Measurements from ENCODE around the gene FAM117B. TPM values are rescaled to one million over a fixed set of nuclear protein-coding genes. Genes with fewer than 3 reads are reported as not detected.
"Not testable (repeated sequence)": the region's sequence is repeated elsewhere in the genome, so short reads cannot be mapped to it uniquely, and the experiment has no call there.

FAM117B gene
- total RNA-seq, 8 experiments from 2014 or later: 1.7 to 22.0 (median 14.2) TPM

DNA sequence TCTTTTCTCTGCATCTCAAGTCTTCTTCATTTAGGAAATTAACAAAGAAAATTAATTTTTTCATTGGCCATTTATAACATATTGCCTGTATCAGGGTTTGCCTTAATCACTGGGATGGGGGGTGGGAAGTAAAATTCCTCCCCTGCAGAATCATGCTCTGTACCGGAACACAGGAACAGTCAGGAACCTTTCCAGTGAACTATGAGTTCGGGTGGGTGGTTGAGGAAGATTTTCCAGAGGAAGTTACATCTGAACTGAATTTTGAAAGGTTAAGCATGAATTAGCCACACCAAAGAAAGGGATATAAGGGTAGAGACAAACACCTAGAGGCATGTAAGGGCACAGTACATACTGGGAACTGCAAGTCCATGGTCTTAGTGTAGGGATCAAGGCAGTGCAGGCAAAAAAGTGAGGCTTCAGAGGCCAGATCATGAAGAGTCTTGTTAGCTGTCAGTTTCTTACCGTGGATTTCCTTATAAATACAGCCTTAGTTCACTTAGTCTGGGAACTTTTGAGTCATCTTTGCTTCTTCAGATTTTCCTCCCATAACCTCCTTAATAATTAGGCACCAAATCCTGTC, 55.6 kb downstream of the FAM117B start:
- 17 to 100% (median 83%) methylated on average over 1 to 3 of the region's 3 CpGs; no CpG with 5 or more reads in 3 of the 10 experiments for WGBS, 10 experiments

DNA sequence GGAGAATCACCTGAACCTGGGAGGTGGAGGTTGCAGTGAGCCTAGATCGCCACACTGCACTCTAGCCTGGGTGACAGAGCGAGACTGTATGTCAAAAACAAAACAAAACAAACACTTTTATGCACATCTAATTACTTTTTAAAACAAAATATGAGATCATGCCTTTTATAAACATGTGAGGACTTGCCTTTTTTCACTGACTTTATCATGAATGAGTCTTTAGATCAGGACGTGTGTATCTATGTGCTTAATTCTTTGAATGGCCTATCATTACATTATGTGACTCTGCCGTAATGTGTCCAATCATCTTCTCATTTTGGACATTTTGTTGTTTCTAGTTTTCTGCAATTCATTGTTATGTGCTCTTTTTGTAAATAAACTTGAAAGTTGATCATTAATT, 58.7 kb downstream of the FAM117B start:
- in situ Hi-C loops (cut with MboI; ENCODE audit: low pct_unique_long_range_greater_than_20kb in 2 of 9, low sequenced_read_pairs in 9 of 9, unreplicated experiment in 9 of 9): no loop called here
- WGBS, 10 experiments: 83 to 100% (median 100%) methylated on average over 2 to 4 of the region's 4 CpGs; no CpG with 5 or more reads in 1 of the 10 experiments
- ATAC-seq (replicated peaks in 6 of 8): no peak
- no peak overlapping the region for H3K27ac ChIP-seq
- H3K4me3 ChIP-seq: no peak overlapping the region
- H3K4me1 ChIP-seq (replicated peaks in 1 of 2): peaks cover 0 to 3% of the 10 kb centered on the region in 2 donors

More for the DNA sequence above, 55.6 kb downstream of the FAM117B start:
- ATAC-seq (replicated peaks in 6 of 8): peak in 1 of 8 experiments; percentile 36
- no peak overlapping the region for H3K27ac ChIP-seq
- in situ Hi-C loops (cut with MboI; ENCODE audit: low pct_unique_long_range_greater_than_20kb in 2 of 9, low sequenced_read_pairs in 9 of 9, unreplicated experiment in 9 of 9): no loop called here
- H3K4me3 ChIP-seq: no peak overlapping the region
- H3K4me1 ChIP-seq (replicated peaks in 1 of 2): peaks cover 0 to 3% of the 10 kb centered on the region in 2 donors

DNA sequence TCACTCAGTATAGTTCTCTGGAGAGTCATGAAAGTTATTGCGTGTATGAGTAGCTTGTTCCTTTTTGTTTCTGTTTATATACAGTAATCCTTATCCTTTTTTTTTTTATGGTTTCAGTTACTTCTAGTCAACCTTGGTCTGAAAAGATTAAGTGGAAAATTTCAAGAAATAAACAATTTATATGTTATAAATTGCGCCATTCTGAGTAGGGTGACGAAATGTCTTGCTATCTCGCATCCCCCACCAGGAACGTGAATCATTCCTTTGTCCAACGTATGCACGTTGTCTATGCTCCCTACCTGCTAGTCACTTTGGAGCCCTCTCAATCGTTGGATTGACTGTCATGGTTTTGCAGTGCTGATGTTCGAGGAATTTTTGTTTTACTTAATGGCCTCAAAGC, 60.4 kb downstream of the FAM117B start:
- H3K4me3 ChIP-seq: no peak overlapping the region
- no peak overlapping the region for H3K27ac ChIP-seq
- in situ Hi-C loops (cut with MboI; ENCODE audit: low pct_unique_long_range_greater_than_20kb in 2 of 9, low sequenced_read_pairs in 9 of 9, unreplicated experiment in 9 of 9): no loop called here
- WGBS, 10 experiments: 86 to 100% (median 94%) methylated on average over 2 to 9 of the region's 9 CpGs
- ATAC-seq (replicated peaks in 6 of 8): no peak
- peaks cover 0 to 3% of the 10 kb centered on the region in 2 donors for H3K4me1 ChIP-seq (replicated peaks in 1 of 2)

DNA sequence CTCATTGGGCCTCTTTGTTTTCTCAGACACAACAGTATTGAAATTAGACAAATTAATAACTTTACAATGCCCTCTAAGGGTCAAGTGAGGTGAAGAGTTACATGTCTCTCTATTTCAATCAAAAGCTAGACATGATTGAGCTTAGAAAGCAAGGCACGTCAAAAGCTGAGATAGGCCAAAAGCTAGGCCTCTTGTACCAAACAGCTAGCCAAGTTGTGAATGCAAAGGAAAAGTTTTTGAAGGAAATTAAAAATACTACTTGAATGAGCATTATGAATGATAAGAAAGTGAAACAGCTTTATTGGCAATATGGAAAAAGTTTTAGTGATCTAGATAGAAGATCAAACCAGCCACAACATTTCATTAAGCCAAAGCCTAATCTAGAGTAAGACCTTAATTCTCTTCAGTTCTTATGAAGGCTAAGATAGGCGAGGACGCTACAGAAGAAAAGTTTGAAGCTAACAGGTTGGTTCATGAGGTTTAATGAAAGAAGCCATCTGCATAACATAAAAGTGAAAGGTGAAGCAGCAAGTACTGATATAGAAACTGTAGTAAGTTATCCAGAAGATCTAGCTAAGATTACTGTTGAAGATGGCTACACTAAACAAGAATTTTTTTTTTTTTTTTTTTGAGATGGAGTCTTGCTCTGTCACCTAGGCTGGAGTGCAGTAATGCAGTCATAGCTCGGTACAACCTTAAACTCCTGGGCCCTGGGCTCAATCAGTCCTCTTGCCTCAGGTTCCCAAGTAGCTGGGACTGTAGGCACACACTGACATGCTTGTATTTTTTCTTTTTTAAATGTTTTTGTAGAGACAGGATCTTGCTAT, 65.5 kb downstream of the FAM117B start:
- in situ Hi-C loops (cut with MboI; ENCODE audit: low pct_unique_long_range_greater_than_20kb in 2 of 9, low sequenced_read_pairs in 9 of 9, unreplicated experiment in 9 of 9): no loop called here
- ATAC-seq (replicated peaks in 6 of 8): no peak
- WGBS, 10 experiments: 64 to 100% (median 91%) methylated on average over 2 to 4 of the region's 4 CpGs

DNA sequence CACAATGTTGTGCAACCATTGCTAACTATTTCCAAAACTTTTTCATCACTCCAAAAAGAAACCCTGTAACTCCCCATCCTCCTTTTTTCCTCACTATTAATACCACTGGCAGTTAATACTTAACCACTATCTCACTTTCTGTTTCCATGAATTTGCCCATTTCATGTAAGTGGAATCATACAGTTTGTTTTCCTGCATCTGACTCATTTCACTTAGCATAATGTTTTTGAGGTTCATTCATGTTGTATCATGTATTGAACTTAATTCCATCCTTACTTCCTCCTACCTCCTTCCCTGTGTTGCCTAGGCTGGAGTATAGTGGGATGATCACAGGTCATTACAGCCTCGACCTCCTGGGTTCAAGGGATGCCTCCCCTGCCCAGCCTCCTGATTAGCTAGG, 68.3 kb downstream of the FAM117B start:
- peak in 3 of 8 experiments; percentile 13 to 99 (median 93) for ATAC-seq (replicated peaks in 6 of 8)
- 29 to 100% (median 80%) methylated on average over 1 of the region's 1 CpG; no CpG with 5 or more reads in 5 of the 10 experiments for WGBS, 10 experiments
- H3K4me3 ChIP-seq: no peak overlapping the region
- in situ Hi-C loops (cut with MboI; ENCODE audit: low pct_unique_long_range_greater_than_20kb in 2 of 9, low sequenced_read_pairs in 9 of 9, unreplicated experiment in 9 of 9): no loop called here
- H3K27ac ChIP-seq: no peak overlapping the region
- H3K4me1 ChIP-seq (replicated peaks in 1 of 2): no peaks in the 10 kb centered on the region

More for the DNA sequence above, 65.5 kb downstream of the FAM117B start:
- no peak overlapping the region for H3K27ac ChIP-seq
- no peaks in the 10 kb centered on the region for H3K4me1 ChIP-seq (replicated peaks in 1 of 2)
- H3K4me3 ChIP-seq: no peak overlapping the region

DNA sequence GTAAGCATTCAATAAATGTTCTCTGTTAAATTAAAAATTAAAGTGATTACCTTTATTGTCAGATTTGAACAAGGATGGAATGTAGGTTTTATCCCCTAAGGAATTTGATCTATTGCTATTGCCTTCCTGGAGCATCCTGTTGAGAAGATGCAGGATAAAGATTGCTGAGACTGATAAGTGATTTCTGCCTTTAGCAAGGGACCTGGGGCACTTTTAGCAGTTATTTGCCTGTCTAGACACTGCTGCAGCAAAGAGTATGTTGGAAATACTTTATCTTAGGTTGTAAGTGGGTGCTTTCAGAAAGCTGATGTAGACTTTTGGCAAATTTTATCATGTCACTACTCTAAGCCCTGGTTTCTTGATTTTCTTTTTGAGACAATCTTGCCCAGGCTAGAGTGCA, 69.5 kb downstream of the FAM117B start:
- Histone ChIP-seq H3K4me1 (replicated peaks in 1 of 2) (no peaks in the 10 kb centered on the region), H3K27ac (no peak overlapping the region), H3K4me3 (no peak overlapping the region)
- ATAC-seq (replicated peaks in 6 of 8): no peak
- in situ Hi-C loops (cut with MboI; ENCODE audit: low pct_unique_long_range_greater_than_20kb in 2 of 9, low sequenced_read_pairs in 9 of 9, unreplicated experiment in 9 of 9): no loop called here

DNA sequence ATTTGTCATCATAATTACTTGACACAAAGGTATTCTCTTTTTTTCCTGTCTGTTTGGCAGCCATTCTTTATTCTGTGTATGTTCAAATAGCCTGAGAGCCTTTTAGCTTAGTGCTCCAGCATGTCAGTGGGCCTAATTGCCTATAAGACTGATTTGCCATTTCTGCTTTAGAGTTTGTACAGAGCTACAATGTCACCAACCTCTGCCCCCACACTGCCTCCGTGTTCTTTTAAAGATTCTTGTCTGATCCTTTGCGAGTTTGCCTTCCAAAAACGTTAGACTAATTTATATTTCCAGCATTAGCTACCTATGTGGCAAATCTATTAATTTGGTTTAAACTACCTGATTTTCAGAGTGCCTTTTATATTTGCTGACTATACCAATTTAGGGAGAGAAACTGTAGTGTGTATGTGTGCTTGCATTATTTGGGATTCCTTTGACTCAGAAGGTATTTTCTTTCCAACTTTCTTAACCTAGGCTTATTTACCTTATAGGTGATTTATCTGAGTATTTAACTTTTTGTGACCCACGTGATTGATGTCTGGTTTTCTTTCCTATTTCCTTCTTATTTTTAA, 70.8 kb downstream of the FAM117B start:
- no peak overlapping the region for H3K4me3 ChIP-seq
- WGBS, 10 experiments: 30 to 79% (median 61%) methylated on average over 2 to 4 of the region's 4 CpGs
- in situ Hi-C loops (cut with MboI; ENCODE audit: low pct_unique_long_range_greater_than_20kb in 2 of 9, low sequenced_read_pairs in 9 of 9, unreplicated experiment in 9 of 9): no loop called here
- ATAC-seq (replicated peaks in 6 of 8): no peak
- H3K27ac ChIP-seq: no peak overlapping the region
- no peaks in the 10 kb centered on the region for H3K4me1 ChIP-seq (replicated peaks in 1 of 2)

DNA sequence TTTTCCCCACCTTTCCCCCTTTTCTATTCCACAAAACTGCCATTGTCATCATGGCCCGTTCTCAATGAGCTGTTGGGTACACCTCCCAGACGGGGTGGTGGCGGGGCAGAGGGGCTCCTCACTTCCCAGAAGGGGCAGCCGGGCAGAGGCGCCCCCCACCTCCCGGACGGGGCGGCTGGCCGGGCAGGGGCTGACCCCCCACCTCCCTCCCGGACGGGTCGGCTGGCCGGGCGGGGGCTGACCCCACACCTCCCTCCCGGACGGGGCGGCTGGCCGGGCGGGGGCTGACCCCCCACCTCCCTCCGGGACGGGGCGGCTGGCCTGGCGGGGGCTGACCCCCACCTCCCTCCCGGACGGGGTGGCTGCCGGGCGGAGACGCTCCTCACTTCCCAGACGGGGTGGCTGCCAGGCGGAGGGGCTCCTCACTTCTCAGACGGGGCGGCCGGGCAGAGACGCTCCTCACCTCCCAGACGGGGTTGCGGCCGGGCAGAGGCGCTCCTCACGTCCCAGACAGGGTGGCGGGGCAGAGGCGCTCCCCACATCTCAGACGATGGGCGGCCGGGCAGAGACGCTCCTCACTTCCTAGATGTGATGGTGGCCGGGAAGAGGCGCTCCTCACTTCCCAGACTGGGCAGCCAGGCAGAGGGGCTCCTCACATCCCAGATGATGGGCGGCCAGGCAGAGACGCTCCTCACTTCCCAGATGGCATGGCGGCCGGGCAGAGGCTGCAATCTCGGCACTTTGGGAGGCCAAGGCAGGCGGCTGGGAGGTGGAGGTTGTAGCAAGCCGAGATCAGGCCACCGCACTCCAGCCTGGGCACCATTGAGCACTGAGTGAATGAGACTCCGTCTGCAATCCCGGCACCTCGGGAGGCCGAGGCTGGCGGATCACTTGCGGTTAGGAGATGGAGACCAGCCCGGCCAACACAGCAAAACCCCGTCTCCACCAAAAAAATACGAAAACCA, 80.5 kb downstream of the FAM117B start:
- ATAC-seq (replicated peaks in 6 of 8); H3K4me3 ChIP-seq; in situ Hi-C loops (cut with MboI; ENCODE audit: low pct_unique_long_range_greater_than_20kb in 2 of 9, low sequenced_read_pairs in 9 of 9, unreplicated experiment in 9 of 9); H3K4me1 ChIP-seq (replicated peaks in 1 of 2); H3K27ac ChIP-seq: not testable (repeated sequence)
- WGBS, 10 experiments: no CpG with 5 or more reads among the region's 64 CpGs

DNA sequence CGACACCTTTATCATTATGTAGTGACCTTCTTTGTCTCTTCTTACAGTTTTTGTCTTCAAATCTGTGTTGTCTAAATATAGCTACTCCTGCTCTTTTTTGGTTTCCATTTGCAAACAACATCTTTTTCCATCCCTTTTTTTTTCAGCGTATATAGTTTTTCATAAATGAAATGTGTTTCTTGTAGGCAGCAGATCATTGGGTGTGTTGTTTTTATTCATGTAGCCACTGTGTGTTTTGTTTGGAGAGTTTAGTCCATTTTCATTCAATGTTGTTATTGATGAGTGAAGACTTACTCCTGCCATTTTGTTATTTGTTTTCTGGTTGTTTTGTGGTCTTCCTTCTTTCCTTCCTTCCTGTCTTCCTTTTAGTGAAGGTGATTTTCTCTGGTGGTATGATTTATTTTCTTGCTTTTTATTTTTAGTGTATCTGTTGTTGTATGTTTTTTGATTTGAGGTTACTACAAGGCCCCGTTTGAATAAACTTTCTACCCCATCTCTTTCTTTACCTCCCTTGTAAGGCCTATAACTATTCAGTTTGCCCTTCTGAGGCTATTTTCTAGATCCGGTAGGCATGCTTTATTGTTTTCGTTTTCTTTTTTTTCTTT, 81.4 kb downstream of the FAM117B start:
- H3K4me1 ChIP-seq (replicated peaks in 1 of 2): no peaks in the 10 kb centered on the region
- in situ Hi-C loops (cut with MboI; ENCODE audit: low pct_unique_long_range_greater_than_20kb in 2 of 9, low sequenced_read_pairs in 9 of 9, unreplicated experiment in 9 of 9): no loop called here
- H3K27ac ChIP-seq: no peak overlapping the region
- H3K4me3 ChIP-seq: no peak overlapping the region
- ATAC-seq (replicated peaks in 6 of 8): no peak
- WGBS, 10 experiments: 74 to 99% (median 89%) methylated on average over 2 to 5 of the region's 5 CpGs

DNA sequence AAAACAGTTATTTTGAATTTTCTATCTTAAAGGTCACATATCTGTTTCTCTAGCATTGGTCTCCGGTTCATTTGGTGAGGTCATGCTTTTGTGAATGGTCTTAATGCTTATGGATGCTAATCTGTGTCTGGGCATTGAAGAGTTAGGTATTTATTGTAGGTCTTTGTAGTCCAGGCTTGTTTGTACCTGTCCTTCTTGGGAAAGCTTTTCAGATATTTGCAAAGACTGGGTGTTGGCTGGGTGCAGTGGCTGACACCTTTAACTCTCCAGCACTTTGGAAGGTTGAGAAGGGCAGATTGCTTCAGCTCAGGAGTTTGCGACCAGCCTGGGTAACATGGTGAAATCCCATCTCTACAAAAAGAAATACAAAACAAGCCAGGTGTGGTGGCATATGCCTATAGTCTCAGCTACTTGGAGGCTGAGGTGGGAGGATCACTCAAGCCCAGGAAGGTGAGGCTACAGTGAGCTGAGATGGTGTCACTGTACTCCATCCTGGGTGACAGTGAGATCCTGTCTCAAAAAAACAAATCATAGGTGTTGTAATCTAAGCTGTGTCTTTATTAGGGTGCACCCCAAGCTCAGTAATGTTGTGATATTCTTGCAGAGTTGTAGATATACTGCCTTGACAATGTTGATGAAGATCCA, 82.3 kb downstream of the FAM117B start:
- Histone ChIP-seq H3K4me1 (replicated peaks in 1 of 2) (no peaks in the 10 kb centered on the region), H3K27ac (no peak overlapping the region), H3K4me3 (no peak overlapping the region)
- in situ Hi-C loops (cut with MboI; ENCODE audit: low pct_unique_long_range_greater_than_20kb in 2 of 9, low sequenced_read_pairs in 9 of 9, unreplicated experiment in 9 of 9): no loop called here
- 22 to 100% (median 94%) methylated on average over 1 to 2 of the region's 2 CpGs; no CpG with 5 or more reads in 1 of the 10 experiments for WGBS, 10 experiments
- no peak for ATAC-seq (replicated peaks in 6 of 8)

DNA sequence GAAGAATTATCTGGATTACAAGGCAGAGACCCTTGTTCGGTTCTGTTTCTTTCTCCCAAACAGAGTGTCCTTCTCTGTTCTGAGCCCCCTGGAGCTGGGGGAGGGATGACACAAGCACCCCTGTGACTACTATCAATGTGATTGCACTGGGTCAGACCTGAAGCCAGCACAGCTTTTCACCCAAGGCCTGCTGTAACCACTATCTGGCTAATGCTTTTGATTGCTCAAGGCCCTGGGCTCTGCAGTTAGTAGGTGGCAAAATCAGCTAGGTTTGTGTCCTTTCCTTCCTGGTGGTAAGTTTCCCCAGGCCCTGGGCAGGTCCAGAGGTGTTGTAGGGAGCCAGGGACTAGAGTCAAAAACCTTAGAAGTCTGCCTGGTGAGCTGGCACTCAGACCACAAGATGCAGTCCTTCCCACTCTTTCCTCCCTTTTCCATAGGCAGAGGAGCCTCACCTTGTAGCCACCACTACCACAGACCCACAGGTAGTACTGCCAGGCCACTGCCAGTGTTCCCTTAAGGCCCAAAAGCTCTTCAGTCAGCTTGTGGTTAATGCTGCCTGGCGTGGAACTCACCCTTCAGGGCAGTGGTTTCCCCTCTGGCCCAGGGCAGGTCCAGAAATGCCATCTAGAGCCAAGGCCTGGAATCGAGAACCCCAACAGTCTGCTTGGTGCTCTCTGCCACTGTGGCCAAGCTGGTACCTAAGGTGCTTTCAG, 83.0 kb downstream of the FAM117B start:
- 62 to 100% (median 83%) methylated on average over 1 to 3 of the region's 3 CpGs; no CpG with 5 or more reads in 5 of the 10 experiments for WGBS, 10 experiments
- in situ Hi-C loops (cut with MboI; ENCODE audit: low pct_unique_long_range_greater_than_20kb in 2 of 9, low sequenced_read_pairs in 9 of 9, unreplicated experiment in 9 of 9): no loop called here
- no peak for ATAC-seq (replicated peaks in 6 of 8)
- Histone ChIP-seq H3K4me3 (no peak overlapping the region), H3K4me1 (replicated peaks in 1 of 2) (no peaks in the 10 kb centered on the region), H3K27ac (no peak overlapping the region)

Measured in motor neuron (in vitro differentiated cells).